ENCODE results near the gene SH3BP5.
"Not testable (repeated sequence)": the region's sequence is repeated elsewhere in the genome, so short reads cannot be mapped to it uniquely, and the experiment has no call there.

SH3BP5 gene

GRCh38 chr3:15332405-15333098, at the start of gene SH3BP5:
Gene SH3BP5 (minus strand): TSS chr3:15332586. CDS start chr3:15332408, 178 bp downstream.
- peak; percentile 70 to 76 for DNase-seq

DNA sequence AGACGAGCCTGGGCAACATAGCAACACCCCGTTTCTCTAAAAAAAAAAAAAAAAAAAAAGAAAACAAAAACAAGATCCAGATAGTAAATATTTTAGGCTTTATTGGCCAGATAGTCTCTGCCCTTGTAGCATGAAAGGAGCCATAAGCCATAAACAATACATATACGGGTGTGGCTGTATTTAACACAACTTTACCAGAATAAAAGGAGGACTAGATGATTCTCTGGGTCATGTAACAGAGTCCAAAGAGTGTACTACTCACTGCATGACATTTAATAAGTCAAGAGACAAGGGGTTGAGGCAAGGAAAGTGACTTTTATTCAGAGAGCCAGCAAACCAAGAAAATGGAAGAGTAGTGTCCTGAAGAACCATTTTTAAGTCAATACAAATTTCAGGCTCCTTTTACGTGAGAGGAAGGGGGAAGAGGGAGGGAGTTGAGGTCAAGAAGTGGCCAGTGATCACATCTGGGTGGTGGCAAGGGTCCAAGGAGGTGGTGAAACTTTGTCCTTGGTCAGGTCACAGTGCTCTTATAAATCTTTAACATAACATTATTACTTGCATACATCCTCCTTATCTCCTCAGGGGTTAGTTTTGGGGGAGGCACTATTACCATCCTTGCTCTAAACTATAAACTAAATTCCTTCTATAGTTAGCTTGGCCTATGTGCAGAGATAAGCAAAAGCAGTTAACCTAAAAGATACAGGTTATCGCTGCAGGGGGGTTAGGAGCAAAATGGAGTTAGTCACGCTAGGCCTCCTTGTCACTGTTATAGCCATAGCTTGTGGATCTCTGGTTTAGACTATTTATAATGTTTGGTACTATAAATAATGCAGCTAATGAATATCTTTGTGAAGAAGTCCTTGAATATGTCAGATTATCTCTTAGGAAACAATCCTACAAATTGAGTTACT, 48.8 kb upstream of the SH3BP5 start:
- DNase-seq: no peak

- peak; percentile 96 to 97 for DNase-seq
Observed at GRCh38 chr3:15377961-15378791, 45.8 kb upstream of the SH3BP5 start.

- no peak for DNase-seq
Observed at GRCh38 chr3:15375461-15376000, 43.1 kb upstream of the SH3BP5 start.

DNA sequence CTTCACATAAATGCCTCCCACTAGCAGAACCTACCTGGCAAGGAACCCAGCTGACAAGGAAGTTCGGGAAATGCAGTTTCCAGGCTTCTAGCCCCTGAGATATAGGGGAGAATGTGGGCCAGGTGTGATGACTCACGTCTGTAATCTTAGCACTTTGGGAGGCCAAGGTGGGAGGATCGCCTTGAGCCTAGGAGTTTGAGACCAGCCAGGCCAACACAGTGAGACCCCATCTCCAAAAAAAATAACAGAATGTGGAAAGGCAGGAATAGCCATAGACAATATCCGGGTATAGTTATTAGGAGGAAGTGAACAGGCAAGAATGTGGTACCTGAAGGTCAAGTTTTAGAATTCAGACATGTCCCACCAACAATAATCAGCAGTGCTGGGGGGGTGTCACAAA, 40.5 kb upstream of the SH3BP5 start:
- DNase-seq: no peak

GRCh38 chr3:15368561-15369135, 36.3 kb upstream of the SH3BP5 start:
- DNase-seq: no peak

- DNase-seq: no peak
Observed at GRCh38 chr3:15367059-15367458, 34.7 kb upstream of the SH3BP5 start.

- DNase-seq: not testable (repeated sequence)
Observed at GRCh38 chr3:15364078-15364477, 31.7 kb upstream of the SH3BP5 start.

GRCh38 chr3:15361494-15362214, 29.3 kb upstream of the SH3BP5 start:
- DNase-seq: peak in 1 of 2 donors; percentile 31

GRCh38 chr3:15360788-15361493, 28.6 kb upstream of the SH3BP5 start:
- DNase-seq: no peak

- no peak for DNase-seq
Observed at GRCh38 chr3:15359677-15360397, 27.5 kb upstream of the SH3BP5 start.

- peak in 1 of 2 donors; percentile 69 for DNase-seq
Observed at GRCh38 chr3:15356651-15357061, 24.3 kb upstream of the SH3BP5 start.

GRCh38 chr3:15356176-15356575, 23.8 kb upstream of the SH3BP5 start:
- no peak for DNase-seq

GRCh38 chr3:15355086-15355485, 22.7 kb upstream of the SH3BP5 start:
- no peak for DNase-seq

GRCh38 chr3:15354485-15354884, 22.1 kb upstream of the SH3BP5 start:
- no peak for DNase-seq

DNA sequence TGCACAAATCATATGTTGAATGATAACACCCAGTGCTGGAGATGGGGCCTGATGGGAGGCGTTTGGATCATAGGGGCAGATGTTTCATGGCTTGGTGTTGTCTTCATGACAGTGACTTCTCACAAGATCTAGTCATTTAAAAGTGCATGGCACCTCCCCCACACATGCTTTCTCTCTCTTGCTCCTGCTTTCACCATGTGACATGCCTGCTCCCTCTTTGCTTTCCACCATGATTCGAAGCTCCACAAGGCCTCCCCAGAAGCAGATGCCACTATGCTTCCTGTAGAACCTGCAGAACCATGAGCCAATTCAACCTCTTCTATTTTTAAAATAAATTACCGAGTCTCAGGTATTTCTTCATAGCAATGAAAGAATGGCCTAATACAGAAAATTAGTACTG, 17.8 kb upstream of the SH3BP5 start:
- DNase-seq: no peak

- DNase-seq: not testable (repeated sequence)
Observed at GRCh38 chr3:15349438-15349837, 17.1 kb upstream of the SH3BP5 start.

- no peak for DNase-seq
Observed at GRCh38 chr3:15348246-15348645, 15.9 kb upstream of the SH3BP5 start.

- DNase-seq: no peak
Observed at GRCh38 chr3:15347737-15348110, 15.3 kb upstream of the SH3BP5 start.

- peak in 1 of 2 donors; percentile 53 for DNase-seq
Observed at GRCh38 chr3:15347063-15347736, 14.8 kb upstream of the SH3BP5 start.
